Measurements from ENCODE around the gene NPW.

DNA sequence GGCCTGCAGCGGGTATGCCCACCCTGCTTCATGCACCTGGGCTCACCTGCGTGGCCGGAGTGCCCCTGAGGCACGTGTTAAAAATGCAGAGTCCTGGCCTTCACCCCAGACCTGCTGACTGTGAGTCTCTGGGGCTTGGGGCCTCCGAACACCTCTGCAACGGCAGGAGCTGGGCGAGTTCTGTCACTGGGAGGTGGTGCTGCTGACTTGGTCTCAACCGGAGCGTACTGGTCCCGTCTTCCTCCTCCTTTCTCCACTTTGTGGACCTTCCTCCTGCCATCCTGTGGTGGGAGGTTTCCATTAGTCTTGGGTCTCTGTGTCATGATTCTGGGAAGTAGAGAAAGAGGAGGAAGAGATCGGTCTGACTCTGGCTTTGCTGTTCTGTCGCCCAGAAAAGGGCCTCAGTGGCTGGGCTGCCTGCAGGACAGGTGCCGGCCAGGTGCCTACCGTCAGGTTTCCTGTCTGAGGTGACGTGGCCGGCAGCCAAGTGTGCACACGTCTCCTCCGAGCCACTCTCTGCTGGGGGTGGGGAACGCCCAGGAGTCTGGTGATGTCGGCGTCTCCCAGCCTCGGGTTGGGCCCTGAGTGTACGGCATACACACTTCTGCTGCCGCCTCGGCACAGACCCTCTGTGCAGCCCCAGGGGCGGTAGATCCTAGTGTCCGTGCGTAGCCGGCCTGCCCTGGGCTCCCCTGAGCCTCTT lies 35.1 kb downstream of the NPW start:
- TF ChIP-seq MYC (IDR thresholded peaks at IDR 0.05; ENCODE audit: low read depth, low read length), result no peak
- TF ChIP-seq POLR2A (IDR thresholded peaks at IDR 0.05; ENCODE audit: low read depth, low read length), result no peak
- TF ChIP-seq, protein P1, sequence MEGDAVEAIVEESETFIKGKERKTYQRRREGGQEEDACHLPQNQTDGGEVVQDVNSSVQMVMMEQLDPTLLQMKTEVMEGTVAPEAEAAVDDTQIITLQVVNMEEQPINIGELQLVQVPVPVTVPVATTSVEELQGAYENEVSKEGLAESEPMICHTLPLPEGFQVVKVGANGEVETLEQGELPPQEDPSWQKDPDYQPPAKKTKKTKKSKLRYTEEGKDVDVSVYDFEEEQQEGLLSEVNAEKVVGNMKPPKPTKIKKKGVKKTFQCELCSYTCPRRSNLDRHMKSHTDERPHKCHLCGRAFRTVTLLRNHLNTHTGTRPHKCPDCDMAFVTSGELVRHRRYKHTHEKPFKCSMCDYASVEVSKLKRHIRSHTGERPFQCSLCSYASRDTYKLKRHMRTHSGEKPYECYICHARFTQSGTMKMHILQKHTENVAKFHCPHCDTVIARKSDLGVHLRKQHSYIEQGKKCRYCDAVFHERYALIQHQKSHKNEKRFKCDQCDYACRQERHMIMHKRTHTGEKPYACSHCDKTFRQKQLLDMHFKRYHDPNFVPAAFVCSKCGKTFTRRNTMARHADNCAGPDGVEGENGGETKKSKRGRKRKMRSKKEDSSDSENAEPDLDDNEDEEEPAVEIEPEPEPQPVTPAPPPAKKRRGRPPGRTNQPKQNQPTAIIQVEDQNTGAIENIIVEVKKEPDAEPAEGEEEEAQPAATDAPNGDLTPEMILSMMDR (IDR thresholded peaks at IDR 0.05; ENCODE audit: extremely low read depth in 1 of 2, insufficient read depth in 1 of 2, low read depth in 1 of 2, low read length in 2 of 2), result no peak
- no peak for TF ChIP-seq POLR2AphosphoS5 (IDR thresholded peaks at IDR 0.05; ENCODE audit: insufficient read depth, low read depth, low read length)
- no peak for TF ChIP-seq FOS (IDR thresholded peaks at IDR 0.05; ENCODE audit: borderline replicate concordance, insufficient read depth, low read length)
- no peak for TF ChIP-seq EZH2 (IDR thresholded peaks at IDR 0.05; ENCODE audit: borderline replicate concordance, low read depth, low read length, severe bottlenecking)
- TF ChIP-seq GATA2 (IDR thresholded peaks at IDR 0.05; ENCODE audit: insufficient read depth, insufficient read length, low read depth, low read length), result no peak
- no peak for TF ChIP-seq JUN (IDR thresholded peaks at IDR 0.05; ENCODE audit: borderline replicate concordance, insufficient read depth, insufficient read length, low read depth)
- TF ChIP-seq, protein P2, sequence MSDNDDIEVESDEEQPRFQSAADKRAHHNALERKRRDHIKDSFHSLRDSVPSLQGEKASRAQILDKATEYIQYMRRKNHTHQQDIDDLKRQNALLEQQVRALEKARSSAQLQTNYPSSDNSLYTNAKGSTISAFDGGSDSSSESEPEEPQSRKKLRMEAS (IDR thresholded peaks at IDR 0.05; ENCODE audit: insufficient read depth, insufficient read length), result no peak
